Muscle of leg (tissue), 11 donors: ENCODE data around the gene TMPRSS13. TPM values are rescaled to one million over a fixed set of nuclear protein-coding genes. Genes with fewer than 3 reads are reported as not detected.
A peak's percentile ranks its signal among the peaks of the same experiment; 100 is the strongest.

Experiments
- DNase-seq: peaks from one replicate; pipeline ENCODE4 v3.0.0; 2013
- H3K27ac ChIP-seq: one replicate; pipeline ENCODE4 v1.5.1; 2013; ENCODE audit warnings: mild to moderate bottlenecking, low read length, control low read depth
- H3K27me3 ChIP-seq: one replicate; pipeline ENCODE4 v1.6.1; 2013; ENCODE audit warnings: low read length; ENCODE audit not compliant: control insufficient read depth, insufficient read depth
- H3K36me3 ChIP-seq: one replicate; pipeline ENCODE4 v1.6.1; 2013; ENCODE audit warnings: low read length; ENCODE audit not compliant: control insufficient read depth, insufficient read depth
- H3K4me1 ChIP-seq: one replicate; pipeline ENCODE4 v1.6.1; 2013; ENCODE audit warnings: low read length; ENCODE audit not compliant: control insufficient read depth, insufficient read depth
- H3K4me3 ChIP-seq: one replicate; pipeline ENCODE4 v1.5.1; 2013; ENCODE audit warnings: low read length, control low read depth
- H3K9me3 ChIP-seq: replicated peaks from 2 replicates; pipeline ENCODE4 v1.6.1; 2013; ENCODE audit warnings: low read depth, low read length; ENCODE audit not compliant: control insufficient read depth
- WGBS: methylation state at CpG from one replicate; pipeline ENCODE4 v1.1.5; 2013; ENCODE audit warnings: missing lambda C conversion rate; ENCODE audit not compliant: insufficient coverage; 5-methylcytosine and 5-hydroxymethylcytosine counted together
- polyA plus RNA-seq, 8 donors: library from polyadenylated mRNA; unstranded; fragments of 120-200 nt; gene quantifications; one replicate each; pipeline versions ENCODE4 v1.2.1 to v1.2.3, GENCODE V29; 2013; ENCODE audit warnings: inconsistent platforms in 1 of 8, low replicate concordance in 1 of 8; ENCODE audit not compliant: insufficient read length in 8 of 8, insufficient read depth in 1 of 8
- total RNA-seq: library from RNA; stranded (reverse); fragments of 120-200 nt; gene quantifications from one replicate; pipeline ENCODE4 v1.2.4, GENCODE V29; 2013

The TMPRSS13 gene
- total and polyA plus RNA-seq, 9 donors, result 0.05 to 1.1 (median 0.10) TPM

- peak; percentile 65 for DNase-seq
- Histone ChIP-seq H3K27ac (no peak overlapping the region), H3K9me3 (no peaks in the 10 kb centered on the region), H3K36me3 (no peaks in the 10 kb centered on the region), H3K4me1 (no peaks in the 10 kb centered on the region), H3K4me3 (no peak overlapping the region), H3K27me3 (no peaks in the 10 kb centered on the region)
- no CpG with 5 or more reads among the region's 4 CpGs for WGBS
Measured at GRCh38 chr11:117970400-117971024, 41.3 kb upstream of the TMPRSS13 start.

DNA sequence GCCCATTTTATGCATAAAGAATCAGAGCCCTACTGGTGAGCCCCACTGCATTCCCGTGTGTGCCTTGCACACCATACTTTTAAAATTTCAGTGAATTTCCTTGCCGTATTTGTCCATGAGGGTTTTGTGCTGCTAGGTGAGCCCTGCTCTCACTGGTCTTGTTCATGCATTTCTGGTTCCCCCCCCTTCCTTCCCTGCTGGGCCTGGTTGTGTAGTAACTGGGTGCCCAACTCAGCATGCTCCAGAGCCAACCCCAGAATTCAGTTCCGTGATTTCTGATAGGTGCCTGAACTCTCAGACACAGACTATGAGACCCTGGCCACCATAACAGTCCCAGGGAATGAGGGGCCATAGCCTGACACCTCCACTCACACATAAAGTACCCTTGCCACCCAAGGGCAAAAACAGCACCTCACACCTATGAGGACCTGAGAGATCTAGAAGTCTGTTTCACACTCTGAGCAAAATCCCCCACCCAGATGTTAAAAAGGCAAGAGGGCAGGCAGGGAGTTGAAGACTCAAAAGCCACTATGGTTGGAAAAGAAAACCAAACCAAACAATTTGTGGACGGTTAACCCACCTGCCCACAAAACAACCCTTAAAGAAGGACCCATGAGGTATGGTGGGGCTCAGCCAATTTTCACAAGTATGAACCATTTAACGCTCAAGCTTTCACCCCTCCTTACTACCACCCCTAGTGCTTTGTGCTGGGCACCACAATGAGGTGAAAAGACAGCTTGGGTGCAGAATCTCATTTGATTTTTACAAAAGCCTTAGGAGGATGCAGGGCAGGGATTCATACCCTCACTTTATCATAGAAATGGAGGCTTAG is 40.2 kb upstream of the TMPRSS13 start:
- H3K36me3 ChIP-seq, result no peaks in the 10 kb centered on the region
- no peak overlapping the region for H3K27ac ChIP-seq
- H3K4me3 ChIP-seq, result no peak overlapping the region
- H3K4me1 ChIP-seq, result no peaks in the 10 kb centered on the region
- no peaks in the 10 kb centered on the region for H3K27me3 ChIP-seq
- H3K9me3 ChIP-seq, result no peaks in the 10 kb centered on the region
- DNase-seq, result no peak
- 85% methylated on average over 2 of the region's 5 CpGs for WGBS

DNA sequence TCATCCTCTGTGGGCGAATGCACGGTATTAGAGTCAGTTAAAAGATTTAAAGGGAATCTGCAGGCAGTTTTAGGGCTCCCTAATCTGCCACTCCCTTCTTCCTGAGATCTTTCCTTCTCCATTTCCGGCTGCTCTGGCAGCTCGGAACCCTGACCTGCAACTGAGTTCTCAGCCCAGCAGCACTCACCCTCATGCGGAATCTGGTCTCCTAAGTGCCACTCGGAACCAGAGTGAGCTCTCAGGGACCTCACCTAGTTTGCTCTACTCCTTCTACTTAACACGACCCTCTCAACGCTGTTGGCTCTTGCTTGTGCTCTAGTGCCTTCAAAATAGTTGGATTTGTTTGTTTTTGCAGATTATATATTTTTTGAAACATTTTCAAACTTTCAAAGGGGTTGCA is 37.7 kb upstream of the TMPRSS13 start:
- Histone ChIP-seq H3K4me1 (no peaks in the 10 kb centered on the region), H3K36me3 (no peaks in the 10 kb centered on the region)
- 59% methylated on average over 4 of the region's 8 CpGs for WGBS

GRCh38 chr11:117962826-117963225 is 33.6 kb upstream of the TMPRSS13 start:
- WGBS, result no CpG with 5 or more reads among the region's 3 CpGs
- H3K36me3 ChIP-seq, result no peaks in the 10 kb centered on the region
- no peaks in the 10 kb centered on the region for H3K27me3 ChIP-seq
- H3K4me1 ChIP-seq, result no peaks in the 10 kb centered on the region
- no peak overlapping the region for H3K27ac ChIP-seq
- DNase-seq, result no peak
- H3K9me3 ChIP-seq, result no peaks in the 10 kb centered on the region
- H3K4me3 ChIP-seq, result no peak overlapping the region

More for the DNA sequence above, 37.7 kb upstream of the TMPRSS13 start:
- Histone ChIP-seq H3K9me3 (no peaks in the 10 kb centered on the region), H3K27me3 (no peaks in the 10 kb centered on the region), H3K27ac (no peak overlapping the region), H3K4me3 (no peak overlapping the region)
- DNase-seq, result no peak

- Histone ChIP-seq H3K27ac (no peak overlapping the region), H3K4me1 (no peaks in the 10 kb centered on the region), H3K4me3 (no peak overlapping the region), H3K36me3 (no peaks in the 10 kb centered on the region), H3K27me3 (peaks cover 4% of the 10 kb centered on the region), H3K9me3 (no peaks in the 10 kb centered on the region)
- WGBS, result 86% methylated on average over 9 of the region's 10 CpGs
- DNase-seq, result no peak
Measured at GRCh38 chr11:117961896-117962295, 32.7 kb upstream of the TMPRSS13 start.

DNA sequence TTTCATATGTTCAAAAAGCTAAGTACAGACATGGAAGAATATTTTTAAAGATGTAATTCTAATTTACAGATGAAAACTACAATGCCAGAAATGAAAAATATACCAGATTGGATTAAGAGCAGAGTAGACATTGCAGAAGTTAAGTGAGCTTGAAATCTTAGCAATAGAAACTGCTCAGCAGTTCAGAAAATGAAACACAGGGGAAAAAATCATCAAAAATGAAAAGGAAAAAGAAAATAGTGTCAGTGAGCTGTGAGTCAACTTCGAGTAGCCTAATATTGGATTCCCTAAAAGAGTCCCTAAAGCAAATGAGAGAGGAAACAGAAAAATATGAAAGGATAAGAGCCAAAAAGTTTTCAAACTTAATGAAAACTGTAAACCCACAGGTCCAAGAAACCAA is 31.2 kb upstream of the TMPRSS13 start:
- no CpG with 5 or more reads among the region's 1 CpG for WGBS
- H3K4me3 ChIP-seq, result no peak overlapping the region
- DNase-seq, result no peak
- H3K27ac ChIP-seq, result no peak overlapping the region
- H3K27me3 ChIP-seq, result peaks cover 4% of the 10 kb centered on the region
- no peaks in the 10 kb centered on the region for H3K36me3 ChIP-seq
- no peaks in the 10 kb centered on the region for H3K4me1 ChIP-seq
- no peaks in the 10 kb centered on the region for H3K9me3 ChIP-seq

DNA sequence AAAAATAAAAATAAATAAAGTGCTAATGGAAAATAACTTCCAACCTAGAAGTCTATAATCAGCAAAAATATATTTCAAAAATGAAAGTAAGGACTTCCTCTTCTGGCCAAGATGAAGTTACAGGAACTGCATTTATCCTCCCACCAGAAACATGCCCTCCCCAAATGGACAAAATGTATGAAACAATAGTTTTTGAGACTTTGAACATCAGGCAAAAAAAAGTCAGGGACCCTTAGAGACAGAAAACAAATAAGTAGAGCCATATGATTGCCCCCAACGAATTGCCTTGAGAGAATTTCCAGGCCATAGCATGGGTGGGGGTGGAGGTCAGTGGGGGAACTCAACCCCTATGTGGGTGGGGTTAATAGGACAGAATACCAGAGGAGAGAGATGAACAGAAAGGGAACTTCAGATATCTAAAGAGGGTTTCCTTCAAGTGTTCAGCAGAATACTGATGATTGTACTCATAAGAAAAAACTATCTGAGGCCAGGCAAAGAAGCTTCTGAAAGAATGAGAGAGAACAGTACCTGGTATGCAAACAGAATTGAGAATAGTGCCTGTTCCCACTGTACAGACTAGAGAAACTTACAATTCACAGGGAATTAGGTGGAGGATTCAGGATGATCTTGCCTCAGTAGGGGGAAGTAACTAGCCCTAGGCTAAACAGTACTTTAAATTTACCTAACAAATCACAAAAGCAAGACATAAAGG is 30.4 kb upstream of the TMPRSS13 start:
- no peaks in the 10 kb centered on the region for H3K36me3 ChIP-seq
- DNase-seq, result no peak
- 50% methylated on average over 1 of the region's 1 CpG for WGBS
- H3K4me1 ChIP-seq, result no peaks in the 10 kb centered on the region
- peaks cover 4% of the 10 kb centered on the region for H3K27me3 ChIP-seq
- no peak overlapping the region for H3K4me3 ChIP-seq
- peak overlapping the region; percentile 44 for H3K27ac ChIP-seq
- H3K9me3 ChIP-seq, result no peaks in the 10 kb centered on the region

DNA sequence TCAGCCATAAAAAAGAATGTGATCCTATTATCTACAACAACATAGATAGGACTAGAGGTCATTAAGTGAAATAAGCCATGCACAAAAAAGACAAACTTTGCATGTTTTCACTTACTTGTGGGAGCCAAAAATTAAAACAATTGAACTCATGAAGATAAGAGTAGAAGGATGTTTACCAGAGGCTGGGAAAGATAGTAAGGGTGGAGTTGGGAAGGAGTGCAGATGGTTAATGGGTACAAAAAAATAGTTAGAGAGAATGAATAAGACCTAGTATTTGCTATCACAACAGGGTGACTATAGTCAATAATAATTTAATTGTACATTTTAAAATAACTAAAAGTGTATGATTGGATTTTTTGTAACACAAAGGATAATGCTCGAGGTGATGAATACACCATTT is 29.7 kb upstream of the TMPRSS13 start:
- DNase-seq, result no peak
- Histone ChIP-seq H3K4me3 (no peak overlapping the region), H3K4me1 (no peaks in the 10 kb centered on the region), H3K27me3 (peaks cover 4% of the 10 kb centered on the region), H3K36me3 (no peaks in the 10 kb centered on the region), H3K27ac (no peak overlapping the region), H3K9me3 (no peaks in the 10 kb centered on the region)
- no CpG with 5 or more reads among the region's 1 CpG for WGBS

DNA sequence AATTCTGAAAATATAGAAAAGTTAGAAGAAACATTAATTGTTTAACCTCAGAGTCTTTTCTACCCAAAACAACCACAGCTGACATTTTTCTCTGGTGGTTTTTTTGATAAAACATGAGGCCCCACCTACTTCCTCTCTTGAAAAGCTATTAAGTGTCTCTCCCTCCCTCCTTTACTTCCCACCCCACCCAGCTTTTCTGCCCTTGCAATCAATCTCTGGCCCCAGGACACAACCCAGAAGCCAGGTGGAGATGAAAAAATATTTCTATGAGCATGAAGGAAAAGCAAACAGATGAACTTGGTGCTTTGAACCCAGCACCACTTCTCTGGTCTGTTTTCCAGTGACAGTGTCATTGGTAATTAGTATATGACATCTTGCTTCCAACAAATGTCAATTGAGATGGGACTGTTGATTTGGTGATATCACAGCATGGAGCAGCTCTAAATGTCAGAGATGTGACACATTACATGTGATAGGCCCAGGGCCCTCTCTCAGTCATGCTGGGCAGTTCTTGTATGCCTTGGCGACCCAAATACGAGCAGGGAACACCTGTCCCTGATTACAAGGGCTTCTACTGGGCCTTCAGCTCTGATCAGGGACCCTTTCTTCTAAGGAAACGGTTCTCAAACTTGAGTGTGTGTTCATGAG is 23.9 kb upstream of the TMPRSS13 start:
- Histone ChIP-seq H3K27me3 (peaks cover 6% of the 10 kb centered on the region), H3K27ac (no peak overlapping the region), H3K4me1 (no peaks in the 10 kb centered on the region), H3K9me3 (no peaks in the 10 kb centered on the region), H3K36me3 (no peaks in the 10 kb centered on the region), H3K4me3 (no peak overlapping the region)
- WGBS, result 100% methylated on average over 2 of the region's 3 CpGs
- no peak for DNase-seq
